Measurements from ENCODE around the gene DNAJC5G.
"Not testable (repeated sequence)": the region's sequence is repeated elsewhere in the genome, so short reads cannot be mapped to it uniquely, and the experiment has no call there.

DNAJC5G gene

GRCh38 chr2:27255660-27256059 is 19.6 kb upstream of the DNAJC5G start:
- DNase-seq: no peak

GRCh38 chr2:27256855-27257454 is 18.3 kb upstream of the DNAJC5G start:
- no peak for DNase-seq

GRCh38 chr2:27258051-27258450 is 17.2 kb upstream of the DNAJC5G start:
- no peak for DNase-seq

GRCh38 chr2:27261241-27261925 is 13.8 kb upstream of the DNAJC5G start:
- DNase-seq: no peak

- DNase-seq: no peak
Measured at GRCh38 chr2:27261926-27262298, 13.3 kb upstream of the DNAJC5G start.

- no peak for DNase-seq
Measured at GRCh38 chr2:27262379-27263286, 12.6 kb upstream of the DNAJC5G start, which contains the start of gene SLC30A3. SLC30A3 (minus strand) TSS chr2:27263047; CDS start chr2:27262906, 141 bp downstream.

GRCh38 chr2:27263287-27264252 is 11.7 kb upstream of the DNAJC5G start:
- no peak for DNase-seq

- no peak for DNase-seq
Measured at GRCh38 chr2:27264253-27264752, 10.9 kb upstream of the DNAJC5G start.

GRCh38 chr2:27264753-27265535 is 10.3 kb upstream of the DNAJC5G start:
- peak in 1 of 2 donors; percentile 20 for DNase-seq

GRCh38 chr2:27265536-27265870 is 9.7 kb upstream of the DNAJC5G start:
- DNase-seq: no peak

- not testable (repeated sequence) for DNase-seq
Measured at GRCh38 chr2:27268296-27268695, 6.9 kb upstream of the DNAJC5G start.

GRCh38 chr2:27270131-27270530 is 5.1 kb upstream of the DNAJC5G start:
- no peak for DNase-seq

- no peak for DNase-seq
Measured at GRCh38 chr2:27270670-27271069, 4.6 kb upstream of the DNAJC5G start.

GRCh38 chr2:27271631-27272340 is 3.4 kb upstream of the DNAJC5G start:
- DNase-seq: no peak

- not testable (repeated sequence) for DNase-seq
Measured at GRCh38 chr2:27272537-27273522, 2.4 kb upstream of the DNAJC5G start.

GRCh38 chr2:27278010-27278409 is 2.8 kb downstream of the DNAJC5G start:
- DNase-seq: no peak

GRCh38 chr2:27280826-27281225 is 5.6 kb downstream of the DNAJC5G start:
- no peak for DNase-seq

- DNase-seq: no peak
Measured at GRCh38 chr2:27281442-27281841, 6.2 kb downstream of the DNAJC5G start.

- no peak for DNase-seq
Measured at GRCh38 chr2:27281855-27282559, 6.8 kb downstream of the DNAJC5G start, which contains the start of gene TRIM54. TRIM54 (plus strand) TSS chr2:27282429; CDS start chr2:27282732, 303 bp downstream.

All from hippocampal formation (tissue), 2 donors.